Stromal cell of bone marrow (primary cell): ENCODE measurements around the gene FAXDC2.

Experiments used
- DNase-seq: peaks from one replicate; pipeline ENCODE4 v3.0.0-alpha.2; 2012; ENCODE audit warnings: low read depth

The FAXDC2 gene

GRCh38 chr5:154794525-154795234 is 55.7 kb downstream of the FAXDC2 start:
- no peak for DNase-seq

DNA sequence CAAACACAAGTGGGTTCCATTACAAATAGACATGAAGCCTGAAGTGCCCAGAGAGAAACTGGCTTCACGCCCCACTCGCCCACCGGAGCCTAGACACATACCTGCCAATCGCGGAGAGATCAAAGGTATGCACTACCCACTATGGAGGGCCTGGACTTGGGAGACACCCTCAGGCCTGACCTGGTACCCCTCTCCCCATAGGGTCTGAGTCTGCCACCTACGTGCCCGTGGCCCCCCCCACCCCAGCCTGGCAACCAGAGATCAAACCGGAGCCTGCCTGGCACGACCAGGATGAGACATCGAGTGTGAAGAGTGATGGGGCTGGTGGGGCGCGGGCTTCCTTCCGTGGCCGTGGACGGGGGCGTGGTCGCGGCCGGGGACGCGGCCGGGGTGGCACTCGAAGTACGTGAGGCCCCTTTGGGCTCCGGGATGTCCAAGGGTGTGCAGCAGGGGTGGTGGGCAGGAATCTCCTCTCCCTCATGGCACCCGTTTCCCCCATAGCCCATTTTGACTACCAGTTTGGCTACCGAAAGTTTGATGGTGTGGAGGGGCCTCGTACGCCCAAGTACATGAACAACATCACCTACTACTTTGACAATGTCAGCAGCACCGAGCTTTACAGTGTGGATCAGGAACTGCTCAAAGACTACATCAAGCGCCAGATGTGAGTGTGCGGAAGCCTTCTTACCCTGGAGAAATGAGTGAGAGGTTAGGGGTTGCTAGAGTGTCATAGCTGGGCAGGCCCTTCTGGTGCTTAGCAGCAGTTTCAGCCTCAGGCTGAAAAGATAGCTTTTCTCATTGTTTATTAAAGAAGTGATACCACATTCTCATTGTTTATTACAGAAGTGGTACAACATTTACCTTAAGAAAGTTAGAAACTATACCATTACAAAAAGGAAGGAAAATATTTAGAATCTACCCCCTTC is 56.5 kb downstream of the FAXDC2 start:
- no peak for DNase-seq

GRCh38 chr5:154791535-154791934 is 58.9 kb downstream of the FAXDC2 start:
- DNase-seq, result no peak

GRCh38 chr5:154788212-154788611 is 62.2 kb downstream of the FAXDC2 start:
- DNase-seq, result no peak

DNA sequence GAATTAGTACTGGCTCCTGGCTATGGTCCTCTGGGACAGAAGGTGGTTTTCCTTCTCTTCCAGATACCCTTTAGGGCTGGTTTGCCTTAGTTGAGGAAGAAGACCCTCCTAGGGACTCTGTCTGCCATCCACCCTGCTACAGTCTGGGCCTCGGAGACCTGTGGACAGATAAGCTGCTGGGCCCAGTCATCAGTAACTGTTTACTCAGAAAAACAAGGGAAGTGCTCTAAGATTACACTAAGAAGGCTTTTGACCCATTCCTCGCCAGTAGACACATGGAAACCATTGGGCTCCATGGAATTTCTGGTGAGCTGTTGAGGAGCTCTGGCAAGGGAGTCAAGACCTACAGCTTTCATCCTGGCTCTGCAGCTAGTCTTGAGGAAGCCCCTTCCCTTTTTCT is 64.0 kb downstream of the FAXDC2 start:
- DNase-seq, result no peak

DNA sequence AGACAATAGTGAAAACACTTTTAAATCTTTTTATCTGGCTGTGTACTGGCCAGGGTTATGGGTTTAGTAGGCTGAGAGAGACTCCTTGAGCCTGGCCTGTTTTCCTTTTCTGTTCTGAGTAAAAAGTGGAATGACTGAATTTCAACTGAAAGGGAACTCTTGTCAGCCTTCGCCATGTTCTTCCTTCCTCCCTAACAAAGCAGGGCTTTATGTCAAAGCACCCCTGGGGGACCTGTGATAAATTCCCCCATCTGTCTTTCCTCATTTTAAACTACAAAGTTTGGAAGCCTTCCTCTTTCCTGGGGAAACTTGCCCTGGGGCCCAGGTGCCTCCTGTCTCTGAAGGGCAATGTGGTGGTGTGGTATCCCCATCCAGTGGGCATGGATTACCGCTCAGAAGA is 65.5 kb downstream of the FAXDC2 start:
- DNase-seq, result no peak

DNA sequence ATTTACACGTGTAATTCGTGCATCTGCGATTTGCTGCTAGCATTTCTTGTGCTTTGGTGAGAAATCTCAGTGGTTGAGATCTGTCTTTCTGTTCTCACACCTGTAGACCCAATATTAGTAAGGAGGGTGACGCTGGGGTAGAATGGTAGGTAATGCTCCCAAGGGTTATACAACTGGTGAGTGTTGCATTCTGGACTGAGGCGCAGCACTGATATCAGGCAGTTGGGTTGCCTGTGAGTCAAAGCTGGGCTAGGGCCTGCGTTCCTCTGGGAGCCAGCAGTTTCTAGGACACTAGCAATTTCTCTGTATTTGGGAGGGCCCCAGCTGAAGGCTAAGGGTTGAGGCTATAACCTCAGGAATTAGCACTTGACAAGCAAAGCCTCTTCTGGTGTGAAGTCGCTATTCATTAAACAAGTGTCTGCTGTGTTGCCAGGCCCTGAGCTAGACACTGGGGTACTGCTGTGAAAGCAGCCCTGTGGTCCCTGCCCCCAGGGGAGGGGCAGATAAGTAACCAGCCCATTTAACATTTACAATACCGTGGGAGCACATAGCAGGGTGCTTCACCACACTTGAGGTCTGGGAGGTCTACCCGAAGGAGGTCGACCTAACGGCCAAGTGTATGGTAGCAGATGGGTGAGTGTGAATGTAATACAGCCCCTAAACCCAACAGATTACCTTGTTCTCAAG is 66.5 kb downstream of the FAXDC2 start:
- no peak for DNase-seq

GRCh38 chr5:154782812-154783592 is 67.4 kb downstream of the FAXDC2 start:
- no peak for DNase-seq

DNA sequence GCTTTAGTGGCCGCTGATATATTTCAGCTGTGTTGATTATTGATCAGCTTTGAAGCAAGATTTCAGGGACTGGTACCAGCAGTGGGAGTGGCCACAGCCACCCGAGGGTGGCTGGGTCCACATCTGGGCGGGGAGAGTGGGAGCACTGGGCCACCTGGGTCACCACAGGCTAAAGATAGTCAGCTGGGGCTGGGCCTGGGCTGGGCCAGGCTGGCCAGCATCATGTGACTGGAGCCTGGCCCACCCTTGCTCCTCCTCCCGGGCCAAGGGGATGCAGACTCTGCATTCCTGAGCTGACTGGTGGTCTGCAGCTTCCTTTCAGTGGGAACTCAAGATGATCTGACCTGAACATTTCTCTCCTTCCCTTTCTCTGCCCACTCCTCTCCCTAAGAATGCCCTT is 68.1 kb downstream of the FAXDC2 start:
- no peak for DNase-seq

DNA sequence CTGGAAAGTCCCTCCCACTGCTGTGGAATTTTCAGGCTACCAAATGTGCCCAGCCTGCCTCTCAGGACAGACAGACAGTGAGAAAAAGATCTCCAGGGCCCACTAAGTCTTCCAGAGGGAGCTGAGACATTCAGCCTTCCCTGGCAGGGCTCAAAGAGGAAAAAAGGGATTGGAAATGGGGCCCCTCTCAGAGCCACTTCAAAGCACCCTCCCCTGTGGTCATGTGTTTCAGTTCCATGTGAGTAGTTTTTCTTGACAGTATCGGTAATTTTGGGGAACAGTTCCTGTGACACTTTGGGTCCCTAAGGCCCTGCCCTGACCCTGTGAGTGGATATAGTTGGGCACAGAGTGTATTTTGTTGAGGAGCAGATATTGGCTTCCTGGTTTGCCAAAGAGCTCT is 70.3 kb downstream of the FAXDC2 start:
- no peak for DNase-seq

- DNase-seq, result peak; percentile 78
Measured at GRCh38 chr5:154779105-154779504, 71.3 kb downstream of the FAXDC2 start.

GRCh38 chr5:154778534-154778933 is 71.9 kb downstream of the FAXDC2 start:
- no peak for DNase-seq

DNA sequence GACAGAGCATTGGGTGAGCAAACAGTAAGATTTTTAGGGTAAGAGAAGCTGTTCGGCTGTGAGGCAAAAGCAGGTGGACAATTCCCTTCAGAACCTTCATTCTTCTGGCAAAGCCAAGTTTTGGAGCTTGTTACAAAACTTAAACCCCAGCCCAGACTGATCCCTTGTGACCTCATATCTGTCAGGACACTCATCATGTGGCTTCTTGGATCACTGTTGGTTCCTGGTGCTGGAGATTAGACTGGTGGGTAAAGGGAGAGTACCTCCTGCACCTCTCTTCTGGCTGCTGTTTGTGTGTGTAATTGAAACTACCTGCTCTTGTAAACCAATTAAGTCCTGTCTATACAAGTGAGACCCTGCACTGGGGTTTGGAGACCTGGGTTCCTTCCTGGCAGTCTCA is 74.2 kb downstream of the FAXDC2 start:
- DNase-seq, result no peak

DNA sequence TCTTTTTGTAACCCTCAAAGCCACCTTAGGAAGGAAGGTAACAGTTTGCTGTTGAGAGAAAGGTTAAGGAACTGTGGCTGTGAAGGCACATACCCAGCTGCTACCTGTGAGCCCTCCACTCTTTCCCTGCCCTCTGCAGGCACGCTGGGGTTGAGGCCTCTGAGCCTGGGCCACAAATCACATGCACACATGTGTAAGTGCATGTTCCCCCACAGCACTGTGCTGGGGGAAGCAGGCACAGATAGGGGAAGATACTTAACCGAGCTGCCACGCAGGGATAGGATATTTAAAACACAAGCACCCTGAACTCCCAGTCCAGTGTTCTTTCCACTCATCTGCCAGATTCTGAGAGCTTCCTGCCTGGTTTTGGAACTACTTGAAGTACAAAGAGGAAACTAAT is 77.1 kb downstream of the FAXDC2 start:
- DNase-seq, result no peak

- peak; percentile 82 for DNase-seq
Measured at GRCh38 chr5:154771383-154771901, 79.0 kb downstream of the FAXDC2 start.

DNA sequence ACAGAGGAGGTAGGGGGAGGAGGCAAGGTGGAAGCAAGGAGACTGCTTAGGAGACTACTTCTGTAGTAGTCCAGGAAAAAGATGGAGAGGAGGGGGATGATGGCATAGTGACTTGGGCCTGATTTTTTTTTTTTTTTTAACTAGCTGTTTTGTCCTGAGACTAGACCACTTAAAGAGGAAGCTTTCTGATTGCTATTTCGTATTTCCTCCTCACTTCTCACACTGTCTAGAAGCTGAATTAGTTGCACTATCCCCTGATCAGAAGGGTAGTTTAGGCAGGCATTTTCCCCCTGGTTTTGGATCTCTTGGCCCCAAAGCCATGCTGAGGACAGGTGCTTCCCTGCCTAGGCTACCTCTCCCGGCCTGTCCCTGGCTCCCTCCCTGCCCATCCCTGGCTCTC is 80.3 kb downstream of the FAXDC2 start:
- DNase-seq, result no peak
